Astrocyte (in vitro differentiated cells and primary cell): ENCODE data around the gene ZNF136. TPM values are rescaled to one million over a fixed set of nuclear protein-coding genes. Genes with fewer than 3 reads are reported as not detected.
A peak's percentile ranks its signal among the peaks of the same experiment; 100 is the strongest.

Source experiments
- DNase-seq: peaks from one replicate; pipeline ENCODE4 v3.0.0-alpha.2; 2010; ENCODE audit warnings: low read depth
- FAIRE-seq: peaks from 2 replicates; lab custom pipeline; 2011; peaks lifted over from hg19 to GRCh38; lab: Jason Lieb, UNC
- H2AFZ ChIP-seq: 2 replicates; pipeline ENCODE4 v1.6.0; 2012; ENCODE audit warnings: low read depth, low read length, inconsistent platforms
- H3K27ac ChIP-seq: 2 replicates; pipeline ENCODE4 v1.5.1; 2011; ENCODE audit warnings: low read depth, low read length, inconsistent platforms
- H3K27me3 ChIP-seq: 2 replicates; pipeline ENCODE4 v1.6.0; 2011; ENCODE audit warnings: low read length, inconsistent platforms; ENCODE audit not compliant: insufficient read depth
- H3K36me3 ChIP-seq: 2 replicates; pipeline ENCODE4 v1.5.1; 2011; ENCODE audit warnings: low read length, inconsistent platforms; ENCODE audit not compliant: insufficient read depth
- H3K4me1 ChIP-seq: 2 replicates; pipeline ENCODE4 v1.5.1; 2011; ENCODE audit warnings: low read length, inconsistent platforms; ENCODE audit not compliant: insufficient read depth
- H3K4me2 ChIP-seq: 2 replicates; pipeline ENCODE4 v1.6.0; 2012; ENCODE audit warnings: low read length, inconsistent platforms
- H3K4me3 ChIP-seq: 2 replicates; pipeline ENCODE4 v1.5.1; 2011; ENCODE audit warnings: low read depth, mild to moderate bottlenecking, low read length, inconsistent platforms; ENCODE audit not compliant: insufficient read depth
- H3K79me2 ChIP-seq: 2 replicates; pipeline ENCODE4 v1.6.0; 2012; ENCODE audit warnings: mild to moderate bottlenecking, low read length, inconsistent platforms; ENCODE audit not compliant: insufficient read depth
- H3K9ac ChIP-seq: 2 replicates; pipeline ENCODE4 v1.6.0; 2012; ENCODE audit warnings: mild to moderate bottlenecking, low read length, inconsistent platforms
- H3K9me3 ChIP-seq: 2 replicates; pipeline ENCODE4 v1.5.1; 2012; ENCODE audit warnings: low read depth, mild to moderate bottlenecking, low read length, inconsistent platforms; ENCODE audit not compliant: insufficient read depth
- H4K20me1 ChIP-seq: 2 replicates; pipeline ENCODE4 v1.6.0; 2012; ENCODE audit warnings: low read length, inconsistent platforms; ENCODE audit not compliant: insufficient read depth
- H3K27ac Mint-ChIP-seq: one replicate; pipeline ENCODE4 v1.8.0; 2021; ENCODE audit warnings: mild to moderate bottlenecking, mixed read lengths; ENCODE audit not compliant: unreplicated experiment
- H3K27me3 Mint-ChIP-seq: one replicate; pipeline ENCODE4 v1.8.0; 2021; ENCODE audit warnings: low read depth, mixed read lengths; ENCODE audit not compliant: unreplicated experiment
- H3K36me3 Mint-ChIP-seq: one replicate; pipeline ENCODE4 v1.8.0; 2021; ENCODE audit warnings: low read depth, mixed read lengths; ENCODE audit not compliant: unreplicated experiment
- H3K4me1 Mint-ChIP-seq: one replicate; pipeline ENCODE4 v1.8.0; 2021; ENCODE audit warnings: low read depth, mixed read lengths; ENCODE audit not compliant: unreplicated experiment
- H3K4me3 Mint-ChIP-seq: one replicate; pipeline ENCODE4 v1.8.0; 2021; ENCODE audit warnings: mild to moderate bottlenecking, moderate library complexity, mixed read lengths; ENCODE audit not compliant: unreplicated experiment
- H3K9me3 Mint-ChIP-seq: one replicate; pipeline ENCODE4 v1.8.0; 2021; ENCODE audit warnings: mild to moderate bottlenecking, mixed read lengths; ENCODE audit not compliant: unreplicated experiment
- EZH2 ChIP-seq: IDR thresholded peaks from 2 replicates; pipeline ENCODE4 v1.6.1; 2012; ENCODE audit warnings: mild to moderate bottlenecking, low read length, inconsistent platforms; ENCODE audit not compliant: insufficient read depth
- total RNA-seq: library from RNA; stranded (reverse); gene quantifications from 2 replicates; pipeline ENCODE4 v1.2.1, GENCODE V29; 2021
- TF ChIP-seq, protein P1 (sequence below): IDR thresholded peaks from 2 replicates; pipeline ENCODE4 v1.5.1; 2011; ENCODE audit warnings: low read depth, mild to moderate bottlenecking, inconsistent platforms, low read length, moderate library complexity; ENCODE audit not compliant: insufficient read depth

Gene ZNF136
- total RNA-seq, 1 donor from 2014 or later, result 11.1 TPM

DNA sequence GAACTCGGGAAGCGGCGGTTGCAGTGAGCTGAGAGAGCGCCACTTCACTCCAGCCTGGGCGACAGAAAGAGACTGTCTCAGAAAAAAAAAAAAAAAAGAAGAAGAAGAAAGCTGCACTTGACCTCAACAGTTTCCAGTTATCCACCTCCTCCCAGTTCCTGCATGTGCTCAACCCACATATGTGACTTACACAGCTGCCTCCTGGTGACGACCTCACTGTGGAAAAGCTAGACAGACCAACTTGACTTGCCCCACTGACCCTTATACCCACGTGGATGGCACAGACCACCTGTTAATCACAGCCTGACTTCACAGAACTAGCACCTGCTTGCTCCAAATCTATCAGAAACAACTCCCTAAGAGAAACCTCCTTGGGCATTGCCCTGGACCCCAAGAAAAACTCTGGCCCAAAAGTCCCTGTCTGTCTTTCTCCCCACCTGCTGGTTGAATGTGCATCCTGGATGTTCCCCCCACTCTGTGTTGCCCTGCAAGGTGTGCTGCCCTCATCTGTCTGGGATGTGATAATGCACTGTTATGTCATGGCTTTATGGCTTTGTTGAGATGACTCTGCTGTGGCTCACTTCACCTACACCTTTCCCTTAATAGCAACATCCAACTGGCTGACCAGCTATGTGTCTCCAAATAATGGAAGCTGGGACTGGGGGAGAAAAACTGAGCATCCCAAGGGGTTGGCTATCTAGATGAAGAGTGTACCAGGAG, 25.5 kb upstream of the ZNF136 start:
- H3K27ac Mint-ChIP-seq, result peak overlapping the region; percentile 34
- Histone ChIP-seq H3K79me2 (peaks cover 28% of the 10 kb centered on the region), H3K4me2 (no peak overlapping the region), H3K9ac (no peak overlapping the region), H3K9me3 (peaks cover 24% of the 10 kb centered on the region), H3K27me3 (no peaks in the 10 kb centered on the region), H3K27ac (no peak overlapping the region), H3K4me1 (peaks cover 4% of the 10 kb centered on the region), H3K4me3 (no peak overlapping the region), H3K36me3 (peaks cover 27% of the 10 kb centered on the region), H2AFZ (no peak overlapping the region), H4K20me1 (no peaks in the 10 kb centered on the region)
- DNase-seq (no peak), FAIRE-seq (no peak)
- H3K36me3 Mint-ChIP-seq, result peaks cover 54% of the 10 kb centered on the region
- H3K9me3 Mint-ChIP-seq, result peaks cover 34% of the 10 kb centered on the region
- peaks cover 13% of the 10 kb centered on the region for H3K4me1 Mint-ChIP-seq
- no peaks in the 10 kb centered on the region for H3K27me3 Mint-ChIP-seq
- TF ChIP-seq EZH2, result no peak
- TF ChIP-seq, protein P1, sequence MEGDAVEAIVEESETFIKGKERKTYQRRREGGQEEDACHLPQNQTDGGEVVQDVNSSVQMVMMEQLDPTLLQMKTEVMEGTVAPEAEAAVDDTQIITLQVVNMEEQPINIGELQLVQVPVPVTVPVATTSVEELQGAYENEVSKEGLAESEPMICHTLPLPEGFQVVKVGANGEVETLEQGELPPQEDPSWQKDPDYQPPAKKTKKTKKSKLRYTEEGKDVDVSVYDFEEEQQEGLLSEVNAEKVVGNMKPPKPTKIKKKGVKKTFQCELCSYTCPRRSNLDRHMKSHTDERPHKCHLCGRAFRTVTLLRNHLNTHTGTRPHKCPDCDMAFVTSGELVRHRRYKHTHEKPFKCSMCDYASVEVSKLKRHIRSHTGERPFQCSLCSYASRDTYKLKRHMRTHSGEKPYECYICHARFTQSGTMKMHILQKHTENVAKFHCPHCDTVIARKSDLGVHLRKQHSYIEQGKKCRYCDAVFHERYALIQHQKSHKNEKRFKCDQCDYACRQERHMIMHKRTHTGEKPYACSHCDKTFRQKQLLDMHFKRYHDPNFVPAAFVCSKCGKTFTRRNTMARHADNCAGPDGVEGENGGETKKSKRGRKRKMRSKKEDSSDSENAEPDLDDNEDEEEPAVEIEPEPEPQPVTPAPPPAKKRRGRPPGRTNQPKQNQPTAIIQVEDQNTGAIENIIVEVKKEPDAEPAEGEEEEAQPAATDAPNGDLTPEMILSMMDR, result no peak
- H3K4me3 Mint-ChIP-seq, result peak overlapping the region; percentile 65

DNA sequence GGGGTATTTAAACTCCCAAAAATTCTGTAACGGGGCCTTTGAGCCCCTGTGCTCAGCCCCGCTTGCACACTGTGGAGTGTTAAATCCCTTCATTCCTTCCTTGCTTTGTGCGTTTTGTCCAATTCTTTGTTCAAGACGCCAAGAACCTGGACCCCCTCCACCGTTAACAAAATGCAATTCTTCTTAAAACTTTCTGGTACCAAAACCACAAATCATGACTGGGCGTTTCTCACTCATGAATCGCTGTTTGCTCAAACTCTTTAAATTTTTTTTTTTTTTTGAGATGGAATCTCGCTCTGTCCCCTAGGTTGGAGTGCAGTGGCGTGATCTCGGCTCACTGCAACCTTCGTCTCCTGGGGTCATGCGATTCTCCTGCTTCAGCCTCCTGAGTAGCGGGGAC, 23.6 kb upstream of the ZNF136 start:
- H3K4me3 Mint-ChIP-seq, result peak overlapping the region; percentile 95
- Histone ChIP-seq H3K27ac (no peak overlapping the region), H3K4me3 (peak overlapping the region; percentile 77), H3K27me3 (no peaks in the 10 kb centered on the region), H3K79me2 (peaks cover 28% of the 10 kb centered on the region), H3K9ac (peak overlapping the region; percentile 84), H3K9me3 (peaks cover 14% of the 10 kb centered on the region), H4K20me1 (no peaks in the 10 kb centered on the region), H3K36me3 (peaks cover 11% of the 10 kb centered on the region), H2AFZ (peak overlapping the region; percentile 87), H3K4me1 (peaks cover 4% of the 10 kb centered on the region), H3K4me2 (peak overlapping the region; percentile 84)
- peak overlapping the region; percentile 97 for H3K27ac Mint-ChIP-seq
- peaks cover 18% of the 10 kb centered on the region for H3K9me3 Mint-ChIP-seq
- DNase-seq, result peak; percentile 22
- no peak for FAIRE-seq
- H3K27me3 Mint-ChIP-seq, result no peaks in the 10 kb centered on the region
- no peak for TF ChIP-seq EZH2
- TF ChIP-seq, protein P1, result no peak
- H3K4me1 Mint-ChIP-seq, result peaks cover 13% of the 10 kb centered on the region
- H3K36me3 Mint-ChIP-seq, result peaks cover 39% of the 10 kb centered on the region
